SU-DHL-6 (cell line): ENCODE measurements around the gene BEAN1.

Experiments
- H2AFZ ChIP-seq: fragments of 200-600 bp; sonication (generic); 2 replicates; pipeline ENCODE4 v1.6.1; 2014; ENCODE audit warnings: low read depth, mild to moderate bottlenecking, moderate library complexity, mixed read lengths, antibody characterized with exemption, low read length; ENCODE audit not compliant: severe bottlenecking
- H3F3A ChIP-seq: fragments of 200-600 bp; shearing (Covaris generic); 2 replicates; pipeline ENCODE4 v1.6.0; 2016; ENCODE audit warnings: antibody characterized with exemption, mild to moderate bottlenecking; ENCODE audit not compliant: insufficient read depth
- H3K27ac ChIP-seq: fragments of 200-600 bp; sonication (generic); 2 replicates; pipeline ENCODE4 v1.5.1; 2016; ENCODE audit warnings: low read depth, mild to moderate bottlenecking, low read length, moderate library complexity, mixed read lengths
- H3K27me3 ChIP-seq: fragments of 200-600 bp; sonication (generic), shearing (Covaris generic); 2 replicates; pipeline ENCODE4 v1.6.0; 2014; ENCODE audit warnings: mild to moderate bottlenecking, low read length
- H3K36me3 ChIP-seq: fragments of 200-600 bp; sonication (generic); 2 replicates; pipeline ENCODE4 v1.6.1; 2014; ENCODE audit warnings: mild to moderate bottlenecking, low read length, mixed read lengths
- H3K4me2 ChIP-seq: fragments of 300-600, 200-600 bp; shearing (Covaris generic), sonication (generic); 2 replicates; pipeline ENCODE4 v1.6.0; 2014; ENCODE audit warnings: low read length, low read depth, mild to moderate bottlenecking; ENCODE audit not compliant: poor library complexity, severe bottlenecking
- H3K4me3 ChIP-seq: fragments of 200-600 bp; sonication (generic); 2 replicates; pipeline ENCODE4 v1.5.1; 2014; ENCODE audit warnings: antibody characterized with exemption, low read length, mild to moderate bottlenecking, mixed read lengths; ENCODE audit not compliant: insufficient read depth, poor library complexity, severe bottlenecking
- H3K79me2 ChIP-seq: fragments of 200-600 bp; sonication (generic); 2 replicates; pipeline ENCODE4 v1.6.1; 2014; ENCODE audit warnings: mild to moderate bottlenecking, low read length, moderate library complexity; ENCODE audit not compliant: insufficient read depth
- H3K9ac ChIP-seq: fragments of 200-600 bp; sonication (generic); 2 replicates; pipeline ENCODE4 v1.7.0; 2014; ENCODE audit warnings: mild to moderate bottlenecking, low read length
- H3K9me2 ChIP-seq: fragments of 200-600 bp; sonication (generic); replicated peaks from 2 replicates; pipeline ENCODE4 v1.6.1; 2014; ENCODE audit warnings: low read length; ENCODE audit not compliant: insufficient read depth
- H3K9me3 ChIP-seq: fragments of 200-600 bp; sonication (generic); 2 replicates; pipeline ENCODE4 v1.6.1; 2014; ENCODE audit warnings: low read length, mixed read lengths; ENCODE audit not compliant: insufficient read depth
- H4K20me1 ChIP-seq: fragments of 200-600 bp; sonication (generic); 2 replicates; pipeline ENCODE4 v1.6.1; 2014; ENCODE audit warnings: low read depth, mild to moderate bottlenecking, antibody characterized with exemption, low read length, moderate library complexity, mixed read lengths
- EZH2phosphoT487 ChIP-seq: fragments of 200-600 bp; sonication (generic), shearing (Covaris generic); conservative IDR thresholded peaks from 2 replicates; pipeline ENCODE4 v1.6.1; 2018; ENCODE audit warnings: mild to moderate bottlenecking, antibody characterized with exemption, low read length, moderate library complexity, mixed read lengths
- TF ChIP-seq, protein P1 (sequence below): fragments of 200-600 bp; sonication (generic); IDR thresholded peaks from one replicate; pipeline ENCODE4 v1.5.1; 2017; ENCODE audit warnings: antibody characterized with exemption, mild to moderate bottlenecking, low read length, moderate library complexity; ENCODE audit not compliant: insufficient read depth, poor library complexity, severe bottlenecking

BEAN1 gene

DNA sequence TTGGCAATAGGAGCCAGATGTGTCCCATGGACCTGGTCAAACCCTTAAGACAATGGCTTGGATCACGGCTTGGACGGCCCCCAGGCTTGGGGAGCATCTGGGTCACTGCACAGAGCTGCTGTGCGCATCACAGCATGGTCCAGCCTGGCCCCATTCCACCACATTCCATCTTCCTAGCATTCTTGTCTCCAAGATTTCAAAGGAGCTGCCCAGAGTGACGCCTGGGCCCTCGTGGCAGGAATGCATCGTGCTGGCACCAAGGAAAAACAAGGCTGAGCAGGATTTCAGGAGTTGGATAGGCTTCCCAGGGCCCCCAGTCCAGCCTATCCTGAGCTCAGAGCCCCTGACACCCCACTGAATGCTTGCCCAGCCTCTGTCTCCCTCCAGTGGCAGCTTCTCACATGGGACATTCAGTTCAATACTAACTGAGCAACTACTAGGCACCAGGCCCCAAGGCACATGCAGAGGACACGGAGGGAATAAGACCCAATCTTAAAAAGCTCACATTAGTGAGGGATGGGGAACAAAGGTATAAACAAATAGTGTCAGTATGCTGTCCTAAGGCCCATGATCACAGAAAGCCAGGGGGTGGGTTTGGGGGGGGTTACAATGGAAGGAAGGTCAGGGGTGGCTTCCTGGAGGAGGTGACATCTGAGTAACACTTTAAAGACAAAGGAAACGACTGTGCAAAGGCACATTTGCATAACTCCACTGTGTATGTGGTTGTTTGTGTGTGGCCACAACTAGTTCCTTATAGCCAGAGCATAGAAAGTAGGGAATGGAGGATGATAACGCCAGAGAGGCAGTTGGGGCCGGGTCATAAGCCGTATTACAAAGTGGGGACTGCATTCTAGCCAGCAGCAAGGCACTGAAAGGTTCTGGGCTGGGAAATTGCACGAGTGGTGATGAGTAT, 88.8 kb downstream of the BEAN1 start:
- Histone ChIP-seq H4K20me1 (no peaks in the 10 kb centered on the region), H3K9ac (peak overlapping the region; percentile 25), H3K27ac (peak overlapping the region; percentile 79), H3K27me3 (no peaks in the 10 kb centered on the region), H3K9me2 (no peaks in the 10 kb centered on the region), H3K79me2 (no peaks in the 10 kb centered on the region), H3K36me3 (no peaks in the 10 kb centered on the region), H3K9me3 (no peaks in the 10 kb centered on the region), H2AFZ (peak overlapping the region; percentile 75), H3K4me3 (no peak overlapping the region), H3F3A (peaks cover 24% of the 10 kb centered on the region), H3K4me2 (peak overlapping the region; percentile 49)
- TF ChIP-seq, protein P1, sequence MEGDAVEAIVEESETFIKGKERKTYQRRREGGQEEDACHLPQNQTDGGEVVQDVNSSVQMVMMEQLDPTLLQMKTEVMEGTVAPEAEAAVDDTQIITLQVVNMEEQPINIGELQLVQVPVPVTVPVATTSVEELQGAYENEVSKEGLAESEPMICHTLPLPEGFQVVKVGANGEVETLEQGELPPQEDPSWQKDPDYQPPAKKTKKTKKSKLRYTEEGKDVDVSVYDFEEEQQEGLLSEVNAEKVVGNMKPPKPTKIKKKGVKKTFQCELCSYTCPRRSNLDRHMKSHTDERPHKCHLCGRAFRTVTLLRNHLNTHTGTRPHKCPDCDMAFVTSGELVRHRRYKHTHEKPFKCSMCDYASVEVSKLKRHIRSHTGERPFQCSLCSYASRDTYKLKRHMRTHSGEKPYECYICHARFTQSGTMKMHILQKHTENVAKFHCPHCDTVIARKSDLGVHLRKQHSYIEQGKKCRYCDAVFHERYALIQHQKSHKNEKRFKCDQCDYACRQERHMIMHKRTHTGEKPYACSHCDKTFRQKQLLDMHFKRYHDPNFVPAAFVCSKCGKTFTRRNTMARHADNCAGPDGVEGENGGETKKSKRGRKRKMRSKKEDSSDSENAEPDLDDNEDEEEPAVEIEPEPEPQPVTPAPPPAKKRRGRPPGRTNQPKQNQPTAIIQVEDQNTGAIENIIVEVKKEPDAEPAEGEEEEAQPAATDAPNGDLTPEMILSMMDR = no peak
- TF ChIP-seq EZH2phosphoT487 = no peak

DNA sequence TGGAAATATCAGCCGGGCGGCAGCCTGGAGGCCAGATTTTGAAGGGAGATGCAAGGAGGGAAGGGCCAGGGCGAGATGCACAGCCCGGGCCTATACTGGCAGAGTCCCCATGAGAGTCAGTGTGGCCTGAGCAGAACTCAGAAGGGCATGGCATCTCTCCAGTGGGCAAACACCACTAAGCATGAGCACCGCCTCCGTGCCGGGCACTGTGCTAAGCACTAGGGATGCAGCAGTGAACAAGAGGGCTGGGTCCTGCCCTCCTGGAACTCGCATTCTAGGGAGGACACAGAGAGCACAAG, 89.4 kb downstream of the BEAN1 start:
- Histone ChIP-seq H2AFZ (peak overlapping the region; percentile 75), H3K27ac (peak overlapping the region; percentile 79)

DNA sequence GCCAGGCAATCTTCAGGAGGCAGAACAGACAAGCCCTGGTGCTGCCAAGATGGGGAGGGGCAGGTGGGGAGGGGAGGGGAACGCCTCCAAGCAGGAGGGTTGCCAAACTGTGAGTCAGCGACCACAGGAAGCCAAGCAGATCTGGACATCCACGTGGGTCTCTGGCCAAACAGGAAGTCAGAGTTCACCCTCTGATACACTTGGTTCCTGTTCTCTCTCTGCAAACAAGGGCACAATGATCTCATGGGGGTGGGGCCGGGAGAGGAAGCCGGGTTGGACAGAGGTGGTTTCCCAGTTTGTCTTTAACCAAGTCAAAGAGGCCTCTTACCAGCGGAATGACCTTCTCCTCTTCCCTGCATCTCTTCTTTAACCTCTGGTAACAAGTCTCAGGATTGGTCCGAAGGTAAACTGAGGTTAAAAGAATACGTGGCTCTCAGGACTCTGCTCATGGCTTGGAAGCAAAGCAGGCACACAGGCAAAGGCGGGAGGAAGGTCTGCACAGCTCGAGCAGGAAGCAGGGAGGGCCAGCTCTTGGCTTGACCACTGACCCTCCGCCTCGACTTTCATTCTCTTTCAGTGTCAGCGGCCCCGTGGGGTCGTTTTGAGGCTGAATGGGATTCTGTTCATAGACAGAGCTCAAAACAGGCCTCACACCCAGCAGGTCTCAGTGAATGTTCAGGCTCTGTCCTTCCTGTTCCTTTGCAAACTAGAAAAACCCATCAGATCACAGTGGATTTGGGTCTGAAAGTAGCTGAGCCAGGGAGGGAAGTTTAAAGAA, 89.9 kb downstream of the BEAN1 start:
- Histone ChIP-seq H3K9me3 (no peaks in the 10 kb centered on the region), H3K4me3 (no peak overlapping the region), H3K27ac (peak overlapping the region; percentile 79), H3K9ac (peak overlapping the region; percentile 46), H3K4me2 (peak overlapping the region; percentile 49), H4K20me1 (no peaks in the 10 kb centered on the region), H3K9me2 (no peaks in the 10 kb centered on the region), H2AFZ (peak overlapping the region; percentile 75), H3K27me3 (no peaks in the 10 kb centered on the region), H3K36me3 (no peaks in the 10 kb centered on the region), H3F3A (peaks cover 24% of the 10 kb centered on the region), H3K79me2 (no peaks in the 10 kb centered on the region)
- TF ChIP-seq EZH2phosphoT487 = no peak
- TF ChIP-seq, protein P1 = no peak

More for the DNA sequence above, 89.4 kb downstream of the BEAN1 start:
- Histone ChIP-seq H3K9me3 (no peaks in the 10 kb centered on the region), H3K9me2 (no peaks in the 10 kb centered on the region), H3K36me3 (no peaks in the 10 kb centered on the region), H4K20me1 (no peaks in the 10 kb centered on the region), H3K27me3 (no peaks in the 10 kb centered on the region), H3K4me2 (peak overlapping the region; percentile 49), H3F3A (peaks cover 24% of the 10 kb centered on the region), H3K79me2 (no peaks in the 10 kb centered on the region), H3K9ac (peak overlapping the region; percentile 25), H3K4me3 (no peak overlapping the region)
- TF ChIP-seq, protein P1 = no peak
- no peak for TF ChIP-seq EZH2phosphoT487
